ENCODE measurements around the gene VPS39. TPM values are rescaled to one million over a fixed set of nuclear protein-coding genes. Genes with fewer than 3 reads are reported as not detected.

Gene VPS39
- polyA plus RNA-seq, 1 donor (not counting 4 experiments of a cell fraction or from before 2014, with no cell fraction given) = 29.7 TPM

DNA sequence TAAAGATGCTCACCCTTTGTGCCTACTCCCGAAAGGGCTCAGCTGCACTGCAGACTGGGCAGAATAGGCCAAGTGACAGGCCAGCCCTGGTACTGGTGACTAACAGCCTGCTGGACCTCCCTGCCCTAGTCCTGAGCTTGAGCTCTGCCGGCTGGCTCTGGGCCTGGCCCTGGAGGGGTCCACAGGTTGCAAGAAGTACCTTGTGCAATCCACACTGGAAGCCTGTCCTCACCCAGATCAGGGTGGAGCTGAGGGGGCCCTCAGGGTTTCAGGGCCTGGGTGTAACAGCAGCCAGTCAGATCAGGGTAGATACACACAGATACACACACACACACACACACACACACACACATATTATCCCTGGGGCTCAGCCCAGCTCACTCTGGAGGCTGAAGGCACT is 86.4 kb downstream of the VPS39 start:
- Histone ChIP-seq H3K4me2 (ENCODE audit: control insufficient read depth, extremely low read depth, insufficient read depth, low read depth, low read length) (no peak overlapping the region), H3K9ac (ENCODE audit: control insufficient read depth, extremely low read depth, insufficient read depth, low read length) (no peak overlapping the region), H3K27me3 (ENCODE audit: control insufficient read depth, extremely low read depth, insufficient read depth, low read length) (no peaks in the 10 kb centered on the region), H3K9me3 (ENCODE audit: control insufficient read depth, low read depth, low read length) (no peaks in the 10 kb centered on the region), H3K36me3 (ENCODE audit: control insufficient read depth in 2 of 2, extremely low read depth in 1 of 2, insufficient read depth in 2 of 2, low read length in 2 of 2) (no peaks in the 10 kb centered on the region), H3K27ac (ENCODE audit: control insufficient read depth, insufficient read depth, low read length) (no peak overlapping the region), H3K4me3 (ENCODE audit: control insufficient read depth in 2 of 3, extremely low read depth in 1 of 3, insufficient read depth in 2 of 3, low read depth in 1 of 3, low read length in 3 of 3) (no peak overlapping the region), H4K20me1 (ENCODE audit: control insufficient read depth, extremely low read depth, insufficient read depth, low read length) (no peaks in the 10 kb centered on the region), H3K4me1 (ENCODE audit: control insufficient read depth, extremely low read depth, insufficient read depth, low read length) (peaks cover 6% of the 10 kb centered on the region), H2AFZ (ENCODE audit: control insufficient read depth, low read length) (no peak overlapping the region), H3K9me1 (ENCODE audit: control insufficient read depth, extremely low read depth, insufficient read depth, low read length) (no peaks in the 10 kb centered on the region), H3K79me2 (ENCODE audit: control insufficient read depth, insufficient read depth, low read length) (no peaks in the 10 kb centered on the region)
- dilution Hi-C loops (cut with MboI; ENCODE audit: extremely low pct_ligation_motif_present, low sequenced_read_pairs) = no loop called here
- no peak for DNase-seq (ENCODE audit: low read depth, low spot score)
- no peak for TF ChIP-seq EZH2 (IDR thresholded peaks at IDR 0.05; ENCODE audit: low read length)
- TF ChIP-seq, protein P1, sequence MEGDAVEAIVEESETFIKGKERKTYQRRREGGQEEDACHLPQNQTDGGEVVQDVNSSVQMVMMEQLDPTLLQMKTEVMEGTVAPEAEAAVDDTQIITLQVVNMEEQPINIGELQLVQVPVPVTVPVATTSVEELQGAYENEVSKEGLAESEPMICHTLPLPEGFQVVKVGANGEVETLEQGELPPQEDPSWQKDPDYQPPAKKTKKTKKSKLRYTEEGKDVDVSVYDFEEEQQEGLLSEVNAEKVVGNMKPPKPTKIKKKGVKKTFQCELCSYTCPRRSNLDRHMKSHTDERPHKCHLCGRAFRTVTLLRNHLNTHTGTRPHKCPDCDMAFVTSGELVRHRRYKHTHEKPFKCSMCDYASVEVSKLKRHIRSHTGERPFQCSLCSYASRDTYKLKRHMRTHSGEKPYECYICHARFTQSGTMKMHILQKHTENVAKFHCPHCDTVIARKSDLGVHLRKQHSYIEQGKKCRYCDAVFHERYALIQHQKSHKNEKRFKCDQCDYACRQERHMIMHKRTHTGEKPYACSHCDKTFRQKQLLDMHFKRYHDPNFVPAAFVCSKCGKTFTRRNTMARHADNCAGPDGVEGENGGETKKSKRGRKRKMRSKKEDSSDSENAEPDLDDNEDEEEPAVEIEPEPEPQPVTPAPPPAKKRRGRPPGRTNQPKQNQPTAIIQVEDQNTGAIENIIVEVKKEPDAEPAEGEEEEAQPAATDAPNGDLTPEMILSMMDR (optimal IDR thresholded peaks at IDR 0.05 in 1 of 3, IDR thresholded peaks at IDR 0.05 in 1 of 3, conservative IDR thresholded peaks at IDR 0.05 in 1 of 3; ENCODE audit: extremely low read depth in 1 of 3, insufficient read depth in 2 of 3, low read length in 3 of 3) = no peak
- no peak for FAIRE-seq

DNA sequence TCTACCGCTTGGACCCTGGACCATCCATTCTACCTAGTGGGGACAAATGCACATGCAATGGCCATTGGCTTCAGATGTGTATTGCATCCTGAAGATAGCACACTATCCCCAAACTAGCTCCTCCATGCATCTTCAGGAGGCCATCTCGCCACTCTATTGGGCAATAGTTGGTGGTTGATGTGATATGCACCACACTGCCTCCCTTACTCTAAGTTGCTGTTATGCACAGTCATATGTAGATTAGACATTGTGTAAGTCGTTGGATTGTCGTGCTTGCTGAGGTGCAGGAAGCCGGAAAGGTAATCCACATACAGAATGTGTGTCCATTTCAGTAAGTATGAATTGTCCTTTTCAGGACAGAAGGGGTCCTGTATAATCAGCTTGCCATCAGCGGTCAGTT is 87.1 kb downstream of the VPS39 start:
- Histone ChIP-seq H3K4me2 (ENCODE audit: control insufficient read depth, extremely low read depth, insufficient read depth, low read depth, low read length) (no peak overlapping the region), H3K9me1 (ENCODE audit: control insufficient read depth, extremely low read depth, insufficient read depth, low read length) (no peaks in the 10 kb centered on the region), H3K27me3 (ENCODE audit: control insufficient read depth, extremely low read depth, insufficient read depth, low read length) (no peaks in the 10 kb centered on the region), H3K9me3 (ENCODE audit: control insufficient read depth, low read depth, low read length) (no peaks in the 10 kb centered on the region), H3K4me1 (ENCODE audit: control insufficient read depth, extremely low read depth, insufficient read depth, low read length) (peaks cover 6% of the 10 kb centered on the region), H3K36me3 (ENCODE audit: control insufficient read depth in 2 of 2, extremely low read depth in 1 of 2, insufficient read depth in 2 of 2, low read length in 2 of 2) (no peaks in the 10 kb centered on the region), H3K9ac (ENCODE audit: control insufficient read depth, extremely low read depth, insufficient read depth, low read length) (no peak overlapping the region), H3K4me3 (ENCODE audit: control insufficient read depth in 2 of 3, extremely low read depth in 1 of 3, insufficient read depth in 2 of 3, low read depth in 1 of 3, low read length in 3 of 3) (no peak overlapping the region), H4K20me1 (ENCODE audit: control insufficient read depth, extremely low read depth, insufficient read depth, low read length) (no peaks in the 10 kb centered on the region), H2AFZ (ENCODE audit: control insufficient read depth, low read length) (no peak overlapping the region), H3K79me2 (ENCODE audit: control insufficient read depth, insufficient read depth, low read length) (no peaks in the 10 kb centered on the region), H3K27ac (ENCODE audit: control insufficient read depth, insufficient read depth, low read length) (no peak overlapping the region)
- DNase-seq (ENCODE audit: low read depth, low spot score) (no peak), FAIRE-seq (no peak)
- TF ChIP-seq, protein P1 (optimal IDR thresholded peaks at IDR 0.05 in 1 of 3, IDR thresholded peaks at IDR 0.05 in 1 of 3, conservative IDR thresholded peaks at IDR 0.05 in 1 of 3; ENCODE audit: extremely low read depth in 1 of 3, insufficient read depth in 2 of 3, low read length in 3 of 3) = no peak
- no peak for TF ChIP-seq EZH2 (IDR thresholded peaks at IDR 0.05; ENCODE audit: low read length)
- dilution Hi-C loops (cut with MboI; ENCODE audit: extremely low pct_ligation_motif_present, low sequenced_read_pairs) = no loop called here
